HepG2 (cell line): ENCODE measurements around the gene MPP3. TPM values are rescaled to one million over a fixed set of nuclear protein-coding genes. Genes with fewer than 3 reads are reported as not detected.

ENCODE experiments used
- ATAC-seq: fragments of 200-7000 bp; cut with Tn5 transposase; 3 replicates; pipeline ENCODE4 v1.9.1; 2020; ENCODE audit warnings: mild to moderate bottlenecking, moderate library complexity
- BruUV-seq: library from RNA; stranded (reverse); fragments of 400-500 nt; replicated peaks from 2 replicates; lab custom pipeline; 2021; lab: Mats Ljungman, UMichigan
- CTCF ChIA-PET: fragments of 300-600 bp; formaldehyde crosslinking; extraction: SDS; loops from one replicate; lab custom pipeline; 2021; ENCODE audit warnings: low total read pairs, inconsistent platforms, low intra/inter-chr PET ratio; lab: Yijun Ruan, JAX
- POLR2A ChIA-PET: fragments of 350-600 bp; sonication (Branson Sonifier 250); formaldehyde crosslinking; loops from one replicate; lab custom pipeline; 2020; ENCODE audit warnings: antibody characterized with exemption, inconsistent platforms; lab: Yijun Ruan, JAX
- DNase-seq: peaks from one replicate; pipeline ENCODE4 v3.0.0-alpha.2; 2015; ENCODE audit warnings: low spot score
- FAIRE-seq: peaks from 3 replicates; lab custom pipeline; 2011; peaks lifted over from hg19 to GRCh38; lab: Jason Lieb, UNC
- H2AFZ ChIP-seq: one replicate; pipeline ENCODE4 v1.6.1; 2011; ENCODE audit warnings: low read length, inconsistent platforms
- H3K27ac ChIP-seq: fragments of 300-600 bp; 3 replicates; pipeline ENCODE4 v1.8.0; 2011; ENCODE audit warnings: mixed run types, mild to moderate bottlenecking, mixed read lengths, low read length, inconsistent platforms; ENCODE audit not compliant: insufficient read depth; ENCODE audit errors: extremely low read length
- H3K27me3 ChIP-seq, 2 experiments: fragments of 200-600 bp in 1 of 2; 2 replicates in 1 of 2; 3 replicates in 1 of 2; pipeline versions ENCODE4 v1.6.0 to v1.8.0; 2011; ENCODE audit warnings: low read length in 2 of 2, mild to moderate bottlenecking in 2 of 2, moderate library complexity in 2 of 2, inconsistent platforms in 1 of 2; ENCODE audit not compliant: insufficient read depth in 2 of 2, control insufficient read depth in 1 of 2
- H3K36me3 ChIP-seq, 2 experiments: fragments of 200-600 bp in 1 of 2; replicated peaks in 1 of 2; 2 replicates in 1 of 2; 3 replicates in 1 of 2; pipeline versions ENCODE4 v1.5.1 to v1.8.0; 2011; ENCODE audit warnings: low read length in 2 of 2, inconsistent platforms in 1 of 2; ENCODE audit not compliant: insufficient read depth in 2 of 2, control insufficient read depth in 1 of 2
- H3K4me1 ChIP-seq: 2 replicates; pipeline ENCODE4 v1.5.1; 2012; ENCODE audit warnings: low read length, inconsistent platforms; ENCODE audit not compliant: insufficient read depth
- H3K4me2 ChIP-seq: 2 replicates; pipeline ENCODE4 v1.6.0; 2011; ENCODE audit warnings: low read depth, low read length, inconsistent platforms
- H3K4me3 ChIP-seq, 3 experiments: fragments of 200-600 bp in 1 of 3; sonication (generic), shearing (Covaris generic) in 1 of 3; replicated peaks in 1 of 3; 2 replicates each; pipeline ENCODE4 v1.5.1; 2011 to 2016; ENCODE audit warnings: low read length in 3 of 3, inconsistent platforms in 2 of 3, low read depth in 2 of 3, mild to moderate bottlenecking in 2 of 3, control low read depth in 1 of 3, mixed read lengths in 1 of 3; ENCODE audit not compliant: insufficient read depth in 1 of 3
- H3K79me2 ChIP-seq: one replicate; pipeline ENCODE4 v1.6.1; 2011; ENCODE audit warnings: low read length, inconsistent platforms; ENCODE audit not compliant: insufficient read depth
- H3K9ac ChIP-seq: 2 replicates; pipeline ENCODE4 v1.6.0; 2011; ENCODE audit warnings: mild to moderate bottlenecking, low read depth, low read length, inconsistent platforms; ENCODE audit not compliant: insufficient read depth
- H3K9me3 ChIP-seq: 2 replicates; pipeline ENCODE4 v1.5.1; 2012; ENCODE audit warnings: mild to moderate bottlenecking, low read length
- H4K20me1 ChIP-seq: 2 replicates; pipeline ENCODE4 v1.6.0; 2011; ENCODE audit warnings: inconsistent platforms, mild to moderate bottlenecking, low read length, moderate library complexity; ENCODE audit not compliant: insufficient read depth
- CHD2 ChIP-seq: IDR thresholded peaks from 2 replicates; pipeline ENCODE4 v1.6.1; 2011; ENCODE audit warnings: low read depth, low read length, improper control_type of control experiment
- HHEX ChIP-seq: IDR thresholded peaks from 2 replicates; pipeline ENCODE4 v1.6.1; 2016; ENCODE audit warnings: control low read depth
- HOMEZ ChIP-seq: IDR thresholded peaks from 2 replicates; pipeline ENCODE4 v1.6.1; 2016; ENCODE audit warnings: low read depth
- NFIC ChIP-seq: IDR thresholded peaks from 2 replicates; pipeline ENCODE4 v1.6.1; 2012; ENCODE audit warnings: mild to moderate bottlenecking, low read length, inconsistent platforms
- NONO ChIP-seq, 2 experiments: fragments of 450-650 bp in 1 of 2; sonication (generic) in 1 of 2; formaldehyde crosslinking in 1 of 2; IDR thresholded peaks in 1 of 2; conservative IDR thresholded peaks in 1 of 2; 2 replicates each; pipeline versions ENCODE4 v1.6.1 to v1.8.0; 2017 to 2022; ENCODE audit warnings: mild to moderate bottlenecking in 1 of 2, missing genetic modification reagents in 1 of 2, moderate library complexity in 1 of 2
- NR2F6 ChIP-seq, 2 experiments: IDR thresholded peaks; 2 replicates each; pipeline ENCODE4 v1.6.1; 2016; ENCODE audit warnings: antibody characterized with exemption in 1 of 2, mild to moderate bottlenecking in 1 of 2
- RFX3 ChIP-seq: IDR thresholded peaks from 2 replicates; pipeline ENCODE4 v1.6.1; 2016; ENCODE audit warnings: missing biosample characterization, missing genetic modification reagents
- STAG1 ChIP-seq: sonication (generic); formaldehyde crosslinking; IDR thresholded peaks from 2 replicates; pipeline ENCODE4 v1.4.0; 2020; ENCODE audit warnings: missing genetic modification reagents
- U2AF1 ChIP-seq: fragments of 200-400 bp; formaldehyde crosslinking; optimal IDR thresholded peaks from 2 replicates; pipeline ENCODE3; 2017; ENCODE audit warnings: mild to moderate bottlenecking, low read depth, low read length
- ZFP1 ChIP-seq: IDR thresholded peaks from 2 replicates; pipeline ENCODE4 v1.6.1; 2016
- ZFY ChIP-seq: sonication (generic); formaldehyde crosslinking; IDR thresholded peaks from 2 replicates; pipeline ENCODE4 v1.4.0; 2020; ENCODE audit warnings: missing genetic modification reagents
- ZNF180 ChIP-seq: sonication (generic); formaldehyde crosslinking; IDR thresholded peaks from 2 replicates; pipeline ENCODE4 v1.4.0; 2020; ENCODE audit warnings: low read depth, missing genetic modification reagents, borderline replicate concordance
- ZNF513 ChIP-seq: sonication (generic); formaldehyde crosslinking; conservative IDR thresholded peaks from 2 replicates; pipeline ENCODE4 v1.5.0; 2020; ENCODE audit warnings: missing genetic modification reagents
- ZNF720 ChIP-seq: sonication (generic); formaldehyde crosslinking; IDR thresholded peaks from 2 replicates; pipeline ENCODE4 v1.4.0; 2020; ENCODE audit warnings: missing genetic modification reagents
- ZNF781 ChIP-seq: sonication (generic); formaldehyde crosslinking; IDR thresholded peaks from 2 replicates; pipeline ENCODE4 v1.5.1; 2020; ENCODE audit warnings: borderline replicate concordance, mild to moderate bottlenecking, missing genetic modification reagents; ENCODE audit errors: not compliant biosample characterization
- WGBS: methylation state at CpG from one replicate; pipeline ENCODE4 v1.1.6; 2017; ENCODE audit warnings: low lambda C conversion rate; 5-methylcytosine and 5-hydroxymethylcytosine counted together
- in situ Hi-C: cut with HindIII; loops from 2 replicates; pipeline ENCODE4 v1.10.0; 2017; ENCODE audit warnings: low pct_unique_long_range_greater_than_20kb; ENCODE audit not compliant: extremely low pct_ligation_motif_present
- intact Hi-C: fragments of 100-400 bp; cut with micrococcal nuclease; formaldehyde crosslinking; loops from one replicate; pipeline ENCODE4 v1.10.0; 2022; ENCODE audit not compliant: unreplicated experiment
- polyA plus RNA-seq, 8 experiments: library from polyadenylated mRNA; depleted of rRNA in 3 of 8; stranded (reverse) in 7 of 8; unstranded in 1 of 8; fragments of >200 nt; fragmentation: Illumina TruSeq in 4 of 8; extraction: Trizol in 4 of 8; gene quantifications; 2 replicates each; pipeline versions ENCODE4 v1.2.1 to v1.2.3, GENCODE V29; 2011 to 2016; ENCODE audit warnings: low read depth in 4 of 8, missing spikeins in 1 of 8, mixed read lengths in 1 of 8; ENCODE audit not compliant: insufficient read depth in 1 of 8
- total RNA-seq, 5 experiments: library from RNA; depleted of rRNA; stranded (reverse); fragments of >200 nt; fragmentation: Illumina TruSeq; extraction: Trizol; gene quantifications; 2 replicates each; pipeline ENCODE4 v1.2.3, GENCODE V29; 2016; ENCODE audit warnings: low read depth in 1 of 5
- TF ChIP-seq, protein P1 (sequence below): sonication (generic); formaldehyde crosslinking; IDR thresholded peaks from 2 replicates; pipeline ENCODE4 v1.4.0; 2020; ENCODE audit warnings: missing genetic modification reagents
- TF ChIP-seq, protein P2 (sequence below): sonication (generic); formaldehyde crosslinking; IDR thresholded peaks from 2 replicates; pipeline ENCODE4 v1.4.0; 2020; ENCODE audit warnings: missing genetic modification reagents, mild to moderate bottlenecking, borderline replicate concordance
- TF ChIP-seq, protein P3 (sequence below): sonication (generic); formaldehyde crosslinking; IDR thresholded peaks from 2 replicates; pipeline ENCODE4 v1.4.0; 2020; ENCODE audit warnings: missing genetic modification reagents

Gene MPP3
- total and polyA plus RNA-seq, 2 of the 13 experiments (the other 11 are each of a cell fraction or from before 2014, with no cell fraction given), result 0.91 to 1.8 TPM

DNA sequence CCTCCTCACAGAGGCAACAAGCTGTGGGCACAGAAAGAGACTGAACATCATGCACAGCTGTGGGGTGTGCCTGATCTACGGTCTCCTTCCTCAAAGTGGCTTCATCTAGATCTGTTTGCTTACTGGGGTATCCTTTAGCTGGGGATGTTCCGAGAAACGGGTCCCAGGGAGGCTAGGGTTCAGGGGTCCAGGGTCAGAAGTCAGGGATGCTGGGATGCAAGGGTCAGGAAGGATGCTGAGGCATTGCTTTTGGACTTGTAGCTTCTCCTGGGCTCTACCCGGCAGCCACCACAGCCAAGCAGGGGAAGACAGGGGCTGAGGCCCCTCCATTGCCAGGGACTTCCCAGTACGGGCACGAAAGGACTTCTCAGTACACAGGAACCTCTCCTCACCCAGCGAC lies 20.6 kb upstream of the MPP3 start:
- DNase-seq (no peak), ATAC-seq (no peak; the same call in 2 of the 3 replicates), FAIRE-seq (no peak)
- peaks cover 6% of the 10 kb centered on the region; the same call in 1 of the 2 replicates for H3K4me1 ChIP-seq
- no peak overlapping the region for H3K4me3 ChIP-seq
- intact Hi-C loops, result no loop called here
- BruUV-seq, result no TSS peak
- ChIA-PET POLR2A (no interaction called here), CTCF (no interaction called here)
- H3K27me3 ChIP-seq, result peaks cover 7 to 70% of the 10 kb centered on the region in 2 experiments; a peak in 3 of 5 replicates
- H3K4me2 ChIP-seq, result no peak overlapping the region
- no peaks in the 10 kb centered on the region for H3K36me3 ChIP-seq
- TF ChIP-seq HHEX (CRISPR knock-in tag) (no peak), ZNF180 (no peak), CHD2 (no peak), HOMEZ (CRISPR knock-in tag) (no peak), NONO (IDR thresholded peaks at IDR 0.05) (no peak), NONO (CRISPR knock-in tag; conservative IDR thresholded peaks at IDR 0.05) (no peak), ZFY (CRISPR knock-in tag) (no peak), U2AF1 (no peak), ZNF720 (no peak), ZFP1 (CRISPR knock-in tag) (no peak), RFX3 (no peak), NFIC (no peak), NR2F6 (IDR thresholded peaks at IDR 0.05) (no peak), NR2F6 (CRISPR knock-in tag; IDR thresholded peaks at IDR 0.05) (no peak), ZNF781 (no peak), STAG1 (no peak), ZNF513 (no peak)
- TF ChIP-seq, protein P1, sequence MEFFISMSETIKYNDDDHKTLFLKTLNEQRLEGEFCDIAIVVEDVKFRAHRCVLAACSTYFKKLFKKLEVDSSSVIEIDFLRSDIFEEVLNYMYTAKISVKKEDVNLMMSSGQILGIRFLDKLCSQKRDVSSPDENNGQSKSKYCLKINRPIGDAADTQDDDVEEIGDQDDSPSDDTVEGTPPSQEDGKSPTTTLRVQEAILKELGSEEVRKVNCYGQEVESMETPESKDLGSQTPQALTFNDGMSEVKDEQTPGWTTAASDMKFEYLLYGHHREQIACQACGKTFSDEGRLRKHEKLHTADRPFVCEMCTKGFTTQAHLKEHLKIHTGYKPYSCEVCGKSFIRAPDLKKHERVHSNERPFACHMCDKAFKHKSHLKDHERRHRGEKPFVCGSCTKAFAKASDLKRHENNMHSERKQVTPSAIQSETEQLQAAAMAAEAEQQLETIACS (CRISPR knock-in tag), result no peak
- TF ChIP-seq, protein P2, sequence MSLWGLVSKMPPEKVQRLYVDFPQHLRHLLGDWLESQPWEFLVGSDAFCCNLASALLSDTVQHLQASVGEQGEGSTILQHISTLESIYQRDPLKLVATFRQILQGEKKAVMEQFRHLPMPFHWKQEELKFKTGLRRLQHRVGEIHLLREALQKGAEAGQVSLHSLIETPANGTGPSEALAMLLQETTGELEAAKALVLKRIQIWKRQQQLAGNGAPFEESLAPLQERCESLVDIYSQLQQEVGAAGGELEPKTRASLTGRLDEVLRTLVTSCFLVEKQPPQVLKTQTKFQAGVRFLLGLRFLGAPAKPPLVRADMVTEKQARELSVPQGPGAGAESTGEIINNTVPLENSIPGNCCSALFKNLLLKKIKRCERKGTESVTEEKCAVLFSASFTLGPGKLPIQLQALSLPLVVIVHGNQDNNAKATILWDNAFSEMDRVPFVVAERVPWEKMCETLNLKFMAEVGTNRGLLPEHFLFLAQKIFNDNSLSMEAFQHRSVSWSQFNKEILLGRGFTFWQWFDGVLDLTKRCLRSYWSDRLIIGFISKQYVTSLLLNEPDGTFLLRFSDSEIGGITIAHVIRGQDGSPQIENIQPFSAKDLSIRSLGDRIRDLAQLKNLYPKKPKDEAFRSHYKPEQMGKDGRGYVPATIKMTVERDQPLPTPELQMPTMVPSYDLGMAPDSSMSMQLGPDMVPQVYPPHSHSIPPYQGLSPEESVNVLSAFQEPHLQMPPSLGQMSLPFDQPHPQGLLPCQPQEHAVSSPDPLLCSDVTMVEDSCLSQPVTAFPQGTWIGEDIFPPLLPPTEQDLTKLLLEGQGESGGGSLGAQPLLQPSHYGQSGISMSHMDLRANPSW (CRISPR knock-in tag), result no peak
- TF ChIP-seq, protein P3, sequence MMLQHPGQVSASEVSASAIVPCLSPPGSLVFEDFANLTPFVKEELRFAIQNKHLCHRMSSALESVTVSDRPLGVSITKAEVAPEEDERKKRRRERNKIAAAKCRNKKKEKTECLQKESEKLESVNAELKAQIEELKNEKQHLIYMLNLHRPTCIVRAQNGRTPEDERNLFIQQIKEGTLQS (CRISPR knock-in tag), result no peak
- no peak overlapping the region for H3K27ac ChIP-seq
- WGBS, result 26% methylated on average over 5 of the region's 7 CpGs
- H3K9me3 ChIP-seq, result no peaks in the 10 kb centered on the region
- no peak overlapping the region for H3K9ac ChIP-seq
- H2AFZ ChIP-seq, result no peak overlapping the region
- in situ Hi-C loops, result no loop called here
- H4K20me1 ChIP-seq, result no peaks in the 10 kb centered on the region
- no peaks in the 10 kb centered on the region for H3K79me2 ChIP-seq
